Retinal pigment epithelial cell (primary cell): ENCODE measurements around the gene PRKN.
A peak's percentile ranks its signal among the peaks of the same experiment; 100 is the strongest.
"Not testable (repeated sequence)": the region's sequence is repeated elsewhere in the genome, so short reads cannot be mapped to it uniquely, and the experiment has no call there.

Source experiments
- DNase-seq: peaks from one replicate; pipeline ENCODE4 v3.0.0-alpha.2; 2010; ENCODE audit warnings: low read depth
- H3K4me3 ChIP-seq: 2 replicates; pipeline ENCODE4 v1.5.1; 2011; ENCODE audit warnings: mild to moderate bottlenecking, low read length, control low read depth, moderate library complexity
- CTCF ChIP-seq: conservative IDR thresholded peaks from 2 replicates; pipeline ENCODE4 v1.5.1; 2011; ENCODE audit warnings: low read depth, low read length, control low read depth, inconsistent platforms

Gene PRKN

DNA sequence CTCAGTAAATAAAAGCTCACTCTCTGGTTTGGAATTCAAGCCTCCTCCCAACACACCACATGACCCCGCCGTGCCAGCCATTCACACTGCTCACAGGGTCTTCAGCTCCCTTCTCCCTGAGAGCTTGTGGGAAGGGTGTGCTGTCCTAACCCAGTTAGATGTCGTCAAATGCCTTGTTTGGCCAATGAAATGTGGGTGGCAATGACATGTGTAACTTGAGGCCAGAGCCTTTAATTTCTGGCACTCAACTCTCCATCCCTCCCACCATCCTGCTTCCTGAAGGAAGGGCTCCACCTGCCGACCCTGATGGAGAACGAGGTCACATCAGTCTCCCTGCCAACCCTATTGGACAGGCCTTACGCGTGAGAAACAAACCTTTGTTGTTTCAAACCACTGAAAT is 1229.2 kb downstream of the PRKN start:
- TF ChIP-seq CTCF: peak; percentile 58
- peak; percentile 63 for DNase-seq
- no peak overlapping the region for H3K4me3 ChIP-seq

GRCh38 chr6:161496941-161497340 is 1230.6 kb downstream of the PRKN start:
- DNase-seq: no peak
- TF ChIP-seq CTCF: no peak

DNA sequence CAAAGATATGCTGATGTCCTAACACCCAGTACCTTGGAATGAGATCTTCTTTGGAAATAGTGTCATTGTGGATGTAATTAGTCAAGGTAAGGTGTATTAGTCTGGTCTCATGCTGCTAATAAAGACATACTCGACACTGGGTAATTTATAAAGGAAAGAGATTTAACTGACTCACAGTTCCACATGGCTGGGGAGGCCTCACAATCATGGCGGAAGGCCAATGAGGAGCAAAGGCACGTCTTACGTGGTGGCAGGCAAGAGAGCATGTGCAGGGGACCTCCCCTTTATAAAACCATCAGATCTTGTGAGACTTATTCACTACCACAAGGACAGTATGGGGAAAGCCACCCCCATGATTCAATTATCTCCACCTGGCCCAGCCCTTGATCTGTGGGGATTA is 1231.3 kb downstream of the PRKN start:
- not testable (repeated sequence) for H3K4me3 ChIP-seq, DNase-seq

More at GRCh38 chr6:161496941-161497340, 1230.6 kb downstream of the PRKN start:
- no peak overlapping the region for H3K4me3 ChIP-seq

- no peak overlapping the region for H3K4me3 ChIP-seq
- TF ChIP-seq CTCF: no peak
- no peak for DNase-seq
Observed at GRCh38 chr6:161494566-161494965, 1233.0 kb downstream of the PRKN start.

DNA sequence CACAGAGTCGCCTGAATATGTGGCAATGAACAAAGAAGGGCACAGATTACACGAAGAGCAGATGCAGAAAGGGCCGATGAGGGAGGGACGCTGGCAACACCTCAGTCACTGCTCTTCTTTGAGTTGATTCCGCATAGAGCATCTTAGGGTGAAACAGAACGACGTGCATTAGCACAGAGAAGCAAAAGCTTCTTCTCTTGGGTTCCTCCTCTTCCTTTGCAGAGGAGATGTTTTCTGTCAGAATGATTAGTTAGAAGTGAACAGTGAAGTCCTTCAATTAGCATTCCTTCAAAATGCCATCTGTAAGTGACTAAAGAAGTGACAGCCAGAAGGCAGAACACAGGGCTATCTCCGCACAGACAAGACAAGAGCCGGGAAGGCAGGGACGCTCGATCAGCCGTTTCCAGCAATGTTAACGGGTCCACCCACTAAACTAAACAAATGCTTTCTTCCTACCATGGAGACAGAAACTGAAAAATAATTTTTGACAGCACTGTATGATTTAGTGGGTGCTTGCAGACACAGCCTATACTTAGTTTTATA is 1233.9 kb downstream of the PRKN start:
- H3K4me3 ChIP-seq: no peak overlapping the region
- no peak for DNase-seq
- no peak for TF ChIP-seq CTCF

DNA sequence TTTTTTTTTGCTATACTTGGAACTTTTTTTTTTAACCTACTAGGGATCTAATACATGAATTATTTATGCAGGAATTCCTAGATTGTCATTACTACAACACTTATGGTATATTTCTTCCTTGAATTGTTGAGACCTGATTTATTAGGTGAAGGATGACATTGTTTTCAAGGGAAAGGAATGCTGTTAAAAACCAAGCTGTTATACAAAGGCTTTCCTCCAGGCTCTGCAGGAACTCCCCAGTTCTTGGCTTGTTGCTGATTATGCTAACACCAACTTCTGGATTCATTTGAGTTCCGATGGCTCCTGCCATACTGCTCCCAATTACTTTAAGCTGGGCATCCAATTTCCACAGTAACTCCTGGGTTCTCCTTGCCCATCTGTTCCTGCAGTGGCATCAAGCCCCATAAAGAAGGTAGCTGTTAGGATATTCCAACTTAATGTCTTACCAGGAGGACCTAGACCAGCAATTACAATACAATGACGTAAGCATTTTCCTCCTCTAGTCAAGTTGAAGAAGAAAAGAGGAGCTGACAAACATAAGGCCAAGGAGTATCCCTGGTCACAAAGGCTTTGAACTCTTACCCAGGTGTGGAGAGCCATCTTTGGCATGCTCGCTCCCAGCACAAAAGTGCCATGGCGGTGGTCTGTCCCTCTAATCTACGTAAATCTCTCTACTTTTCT is 1237.8 kb downstream of the PRKN start:
- H3K4me3 ChIP-seq: no peak overlapping the region
- TF ChIP-seq CTCF: no peak
- no peak for DNase-seq

DNA sequence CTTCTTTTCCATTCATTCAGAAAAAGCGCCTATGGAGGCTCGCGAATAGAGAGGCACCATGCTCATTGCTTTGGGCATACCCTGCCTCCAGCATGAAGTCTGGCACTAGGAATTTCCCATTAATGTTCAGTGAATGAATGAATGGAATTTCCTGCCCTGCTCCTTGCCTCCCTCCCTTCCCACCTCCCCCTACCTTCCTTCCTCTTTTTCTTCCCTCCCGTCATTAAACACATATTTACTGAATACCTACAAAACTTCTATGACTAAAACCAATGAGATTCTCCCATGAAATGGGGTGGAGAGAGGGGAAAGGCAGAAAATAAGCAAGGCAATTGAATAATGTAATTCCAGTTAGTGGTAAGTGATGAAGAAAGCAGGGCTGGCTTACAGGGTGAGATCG is 1239.9 kb downstream of the PRKN start:
- no peak for DNase-seq
- no peak for TF ChIP-seq CTCF
- no peak overlapping the region for H3K4me3 ChIP-seq
